HG03159 (cell line): ENCODE measurements around the gene ZFX.
A peak's percentile ranks its signal among the peaks of the same experiment; 100 is the strongest.
"Not testable (repeated sequence)": the region's sequence is repeated elsewhere in the genome, so short reads cannot be mapped to it uniquely, and the experiment has no call there.

ENCODE experiments used
- ATAC-seq: cut with Tn5 transposase; IDR thresholded peaks from one replicate; pipeline ENCODE4 v1.9.1; 2021; ENCODE audit warnings: mild to moderate bottlenecking, moderate library complexity; ENCODE audit not compliant: unreplicated experiment

ZFX gene

GRCh38 chrX:24149351-24150050 lies at the start of gene ZFX:
Gene ZFX, plus strand, starts transcription at chrX:24149729. Its CDS starts 23,014 bp downstream, at chrX:24172743.
- ATAC-seq, result peak; percentile 45

GRCh38 chrX:24100713-24101112 lies 48.8 kb upstream of the ZFX start:
- no peak for ATAC-seq

- no peak for ATAC-seq
Observed at GRCh38 chrX:24110069-24110468, 39.5 kb upstream of the ZFX start.

DNA sequence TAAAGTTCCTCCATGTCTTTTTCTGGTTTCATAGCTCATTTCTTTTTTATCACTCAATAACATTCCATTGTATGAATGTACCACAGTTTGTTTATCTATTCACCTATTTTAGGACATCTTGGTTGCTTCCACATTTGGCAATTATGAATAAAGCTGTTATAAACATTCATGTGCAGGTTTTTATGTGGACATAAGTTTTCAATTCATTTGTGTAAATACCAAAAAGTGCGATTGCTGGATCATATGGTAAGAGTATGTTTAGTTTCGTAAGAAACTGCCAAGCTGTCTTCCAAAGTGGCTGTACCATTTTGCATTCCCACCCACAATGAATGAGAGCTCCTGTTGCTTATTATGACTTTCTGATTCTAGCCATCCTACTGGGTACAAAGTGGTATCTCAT lies 36.3 kb upstream of the ZFX start:
- ATAC-seq, result no peak

DNA sequence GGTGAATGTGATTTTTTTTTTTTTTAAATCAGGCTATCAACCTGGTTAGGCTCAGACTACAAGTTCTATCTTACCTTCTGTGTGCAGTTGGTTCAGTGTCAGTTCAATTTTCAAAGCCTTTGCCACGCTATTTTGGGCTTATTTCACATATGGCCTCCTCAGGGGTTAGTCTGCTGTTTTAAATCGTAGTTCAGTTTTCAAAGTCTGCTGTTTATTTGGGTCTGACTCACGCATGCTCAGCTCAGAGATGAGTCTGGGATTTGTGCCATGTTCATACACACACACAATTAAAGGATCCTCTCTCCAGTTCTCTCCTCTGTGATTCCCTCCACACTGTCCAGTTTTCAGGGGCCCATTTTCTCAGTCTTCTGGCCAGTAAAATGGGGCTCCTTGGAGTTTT lies 32.3 kb upstream of the ZFX start:
- no peak for ATAC-seq

GRCh38 chrX:24124244-24124799 lies 25.2 kb upstream of the ZFX start:
- no peak for ATAC-seq

GRCh38 chrX:24125028-24125612 lies 24.4 kb upstream of the ZFX start:
- ATAC-seq, result no peak

- no peak for ATAC-seq
Observed at GRCh38 chrX:24131476-24131875, 18.1 kb upstream of the ZFX start.

DNA sequence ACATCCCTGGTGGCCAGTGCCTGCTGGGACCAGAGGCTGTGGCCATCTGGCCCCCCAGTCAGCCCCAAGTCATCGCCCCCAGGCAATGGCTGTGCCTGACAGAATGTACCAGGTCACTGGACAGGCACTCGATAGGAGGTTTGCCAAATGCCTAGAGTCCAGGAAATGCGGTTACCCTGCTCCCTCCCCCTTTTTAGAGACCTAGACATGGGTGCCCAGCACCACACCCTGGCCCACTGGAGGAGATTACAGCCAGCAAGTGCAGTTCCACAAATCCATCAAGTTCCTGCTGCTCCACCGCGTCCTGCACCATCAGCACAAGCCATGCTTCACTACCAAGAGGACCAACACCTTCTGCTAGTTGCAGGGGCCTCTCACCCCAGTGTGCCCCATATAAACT lies 16.2 kb upstream of the ZFX start:
- ATAC-seq, result no peak

DNA sequence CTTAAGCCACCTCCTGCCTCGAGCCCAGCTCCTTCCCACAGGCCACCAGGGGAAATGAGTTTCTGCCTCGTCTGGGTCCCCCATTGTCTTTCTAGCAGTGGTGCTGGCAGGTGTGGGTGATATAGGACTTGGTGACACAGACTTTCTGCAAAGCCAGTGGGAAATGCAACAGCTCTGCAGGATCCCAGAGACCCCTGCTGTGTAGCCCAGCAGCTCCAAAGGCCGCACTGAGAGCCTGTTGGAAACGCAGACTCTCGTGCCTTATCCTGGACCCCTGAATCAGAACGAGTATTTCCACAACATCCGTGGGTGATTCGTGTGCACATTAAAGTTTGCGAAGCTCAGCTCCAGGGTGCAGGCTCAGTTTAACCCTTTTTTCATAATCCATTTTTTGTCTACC lies 13.8 kb upstream of the ZFX start:
- not testable (repeated sequence) for ATAC-seq

DNA sequence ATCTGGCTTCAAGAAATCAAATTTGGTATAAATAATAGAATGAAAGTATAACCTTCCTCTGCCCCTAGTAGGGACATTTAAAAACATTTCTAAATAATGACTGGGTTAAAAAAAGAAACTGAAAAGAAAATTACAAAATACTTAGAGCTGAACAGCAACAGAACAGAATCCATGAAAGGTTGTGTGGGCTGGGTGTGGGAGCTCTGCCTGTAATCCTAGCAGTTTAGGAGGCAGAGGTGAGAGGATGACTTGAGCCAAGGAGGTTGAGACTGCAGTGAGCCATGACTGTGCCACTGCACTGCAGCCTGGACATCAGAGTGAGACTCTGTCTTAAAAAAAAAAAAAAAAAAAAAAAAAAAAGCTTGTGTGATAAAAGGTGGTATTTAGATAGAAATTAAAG lies 12.3 kb upstream of the ZFX start:
- ATAC-seq, result no peak

DNA sequence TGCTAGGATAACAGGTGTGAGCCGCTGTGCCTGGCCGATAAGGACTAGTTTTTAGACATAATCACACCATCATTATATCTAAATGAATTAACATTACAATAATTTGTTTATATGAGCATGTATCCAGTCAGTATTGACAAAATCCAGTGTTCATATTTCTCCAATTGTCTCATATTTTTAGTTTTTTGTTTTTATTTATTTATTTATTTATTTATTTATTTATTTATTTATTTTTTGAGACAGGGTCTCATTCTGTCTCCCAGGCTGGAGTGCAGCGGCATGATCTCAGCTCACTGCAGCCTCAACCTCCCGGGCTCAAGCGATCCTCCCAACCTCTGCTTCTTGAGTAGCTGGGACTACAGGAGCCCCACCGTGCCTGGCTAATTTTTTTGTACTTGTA lies 5.5 kb upstream of the ZFX start:
- ATAC-seq, result not testable (repeated sequence)

GRCh38 chrX:24144528-24144927 lies 5.0 kb upstream of the ZFX start:
- ATAC-seq, result no peak

GRCh38 chrX:24145303-24146186 lies 4.0 kb upstream of the ZFX start:
- ATAC-seq, result no peak

DNA sequence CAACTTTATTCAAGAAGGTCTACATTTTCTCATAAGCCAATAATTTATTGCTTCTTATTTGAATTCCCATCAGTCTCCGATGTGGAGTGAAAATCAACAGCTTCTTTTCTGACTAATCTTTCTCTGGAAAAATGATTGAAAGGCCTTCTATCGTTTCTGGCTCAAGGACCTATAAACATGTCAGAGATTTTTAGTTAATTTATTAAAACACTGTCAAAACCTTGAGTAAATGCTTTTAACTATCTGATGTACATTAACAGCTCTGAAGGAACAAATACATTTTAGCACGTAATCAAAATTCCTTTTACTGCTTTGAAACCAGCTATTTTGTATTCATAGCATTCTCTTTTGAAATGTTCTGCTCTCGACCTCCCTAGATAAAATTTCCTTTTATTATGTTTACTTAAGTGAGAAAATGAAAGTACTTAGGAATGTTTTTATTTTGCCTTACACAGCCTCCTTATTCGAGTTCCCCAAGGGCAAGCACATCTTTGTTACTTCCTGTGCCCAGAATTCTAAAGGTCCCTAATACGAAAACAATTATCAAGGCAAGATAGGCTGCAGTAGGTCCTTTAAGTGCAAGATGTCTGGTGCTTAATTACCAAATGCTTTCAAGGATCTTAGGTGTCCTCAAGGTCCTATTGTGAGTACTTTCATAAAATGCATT lies 3.1 kb upstream of the ZFX start:
- ATAC-seq, result no peak

- ATAC-seq, result no peak
Observed at GRCh38 chrX:24147165-24147564, 2.4 kb upstream of the ZFX start.

- no peak for ATAC-seq
Observed at GRCh38 chrX:24148121-24148520, 1.4 kb upstream of the ZFX start.

- ATAC-seq, result peak; percentile 7
Observed at GRCh38 chrX:24148535-24149350, 786 bp upstream of the ZFX start.

DNA sequence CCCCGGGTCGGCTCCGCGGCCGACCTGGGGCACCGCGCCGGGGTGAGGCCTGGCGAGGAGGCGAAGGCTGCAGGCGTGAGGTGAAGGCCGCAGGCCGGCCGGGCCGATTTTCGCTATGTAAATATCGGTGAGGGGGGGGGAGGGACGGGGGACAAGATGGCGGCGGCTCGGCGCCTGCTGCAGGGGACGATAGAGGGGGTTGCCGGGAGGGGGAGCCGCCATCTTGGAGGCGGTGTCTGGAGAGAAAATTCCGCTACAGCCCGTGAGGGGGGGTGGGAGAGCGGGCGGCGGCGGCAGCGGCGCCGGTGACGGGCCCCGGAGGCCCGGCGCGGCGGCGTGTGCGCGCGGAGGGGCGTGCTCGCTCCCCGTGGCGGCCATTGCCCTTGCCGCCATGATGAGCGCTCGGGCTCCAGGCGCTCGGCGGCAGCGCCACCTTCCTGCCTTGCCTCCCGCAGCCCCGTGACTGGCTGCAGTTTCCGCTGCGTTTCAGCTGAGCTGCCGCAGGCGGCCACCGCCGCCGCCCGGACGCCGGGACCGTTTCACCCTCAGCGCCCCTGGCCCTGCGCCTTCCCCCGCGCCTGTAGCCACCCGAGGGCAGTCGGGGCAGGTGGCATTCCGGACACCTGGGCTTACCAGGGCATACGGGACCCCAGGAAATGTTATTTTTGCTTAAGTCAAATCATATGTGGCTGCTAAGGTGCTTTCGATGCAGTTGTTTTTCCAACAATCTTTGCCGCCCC lies 692 bp downstream of the ZFX start:
- ATAC-seq, result peak; percentile 72
